H1 (cell line): ENCODE results near the gene NCKIPSD. TPM values are rescaled to one million over a fixed set of nuclear protein-coding genes. Genes with fewer than 3 reads are reported as not detected.

Experiments used
- EZH2 ChIP-seq: fragments of 200-600 bp; sonication (generic); IDR thresholded peaks from 2 replicates; pipeline ENCODE4 v1.7.1; 2012; ENCODE audit warnings: low read depth, mild to moderate bottlenecking, moderate library complexity, low read length, inconsistent platforms; ENCODE audit not compliant: severe bottlenecking
- polyA plus RNA-seq, 7 experiments: library from polyadenylated mRNA; depleted of rRNA in 3 of 7; stranded (reverse) in 5 of 7; unstranded in 2 of 7; fragments of >200 nt in 5 of 7; fragments of 200-250 nt in 2 of 7; gene quantifications; 1 replicate in 5 of 7; 2 replicates in 1 of 7; 4 replicates in 1 of 7; pipeline versions ENCODE4 v1.2.1 to v1.2.3, GENCODE V29; 2011 to 2013; ENCODE audit warnings: missing spikeins in 2 of 7, mixed read lengths in 2 of 7
- total RNA-seq: library from RNA; stranded (reverse); fragmentation: NEBNext Ultra II Directional; extraction: Animal tissue kit (Norgen Biotek cat#: 25700); gene quantifications from 2 replicates; pipeline ENCODE4 v1.2.1, GENCODE V29; 2021

The NCKIPSD gene
- total and polyA plus RNA-seq, 2 of the 8 experiments (the other 6 are each of a cell fraction or from before 2014, with no cell fraction given): 34.7 to 91.8 TPM

GRCh38 chr3:48648188-48648850 lies 37.4 kb downstream of the NCKIPSD start (continued):
- no peak for TF ChIP-seq EZH2
- TF ChIP-seq, all 59 proteins: peak for 0
